ENCODE measurements around the gene MT1G.

The MT1G gene

GRCh38 chr16:56651586-56651985 is 16.3 kb downstream of the MT1G start, which contains the start of gene MT1B:
Gene MT1B, plus strand, starts transcription at chr16:56651886. Its CDS starts 68 bp downstream, at chr16:56651954.
- no peaks in the 10 kb centered on the region for H3K9me3 Mint-ChIP-seq
- no peaks in the 10 kb centered on the region for H3K4me1 Mint-ChIP-seq
- TF ChIP-seq CTCF (IDR thresholded peaks at IDR 0.05) = no peak
- no peak within 1 kb of the TSS for H3K27ac Mint-ChIP-seq
- DNase-seq = no peak
- H3K27me3 Mint-ChIP-seq (ENCODE audit: low read depth, poor library complexity) = peaks cover 100% of the 10 kb centered on the region
- no peaks in the 10 kb centered on the region for H3K36me3 Mint-ChIP-seq (ENCODE audit: low read depth)
- H3K4me3 Mint-ChIP-seq = no peak within 1 kb of the TSS

- Mint-ChIP-seq H3K36me3 (ENCODE audit: low read depth) (no peaks in the 10 kb centered on the region), H3K4me3 (no peak overlapping the region), H3K4me1 (no peaks in the 10 kb centered on the region), H3K27me3 (ENCODE audit: low read depth, poor library complexity) (peaks cover 100% of the 10 kb centered on the region), H3K9me3 (no peaks in the 10 kb centered on the region), H3K27ac (no peak overlapping the region)
- no peak for TF ChIP-seq CTCF (IDR thresholded peaks at IDR 0.05)
- no peak for DNase-seq
Measured at GRCh38 chr16:56649820-56650219, 18.0 kb downstream of the MT1G start.

- DNase-seq = no peak
- Mint-ChIP-seq H3K4me3 (no peak overlapping the region), H3K4me1 (no peaks in the 10 kb centered on the region), H3K27ac (no peak overlapping the region), H3K27me3 (ENCODE audit: low read depth, poor library complexity) (peaks cover 100% of the 10 kb centered on the region), H3K36me3 (ENCODE audit: low read depth) (no peaks in the 10 kb centered on the region), H3K9me3 (no peaks in the 10 kb centered on the region)
- TF ChIP-seq CTCF (IDR thresholded peaks at IDR 0.05) = no peak
Measured at GRCh38 chr16:56649271-56649670, 18.6 kb downstream of the MT1G start.

- H3K27ac Mint-ChIP-seq = no peak overlapping the region
- no peaks in the 10 kb centered on the region for H3K9me3 Mint-ChIP-seq
- no peak overlapping the region for H3K4me3 Mint-ChIP-seq
- H3K4me1 Mint-ChIP-seq = peaks cover 6% of the 10 kb centered on the region
- no peak for TF ChIP-seq CTCF (IDR thresholded peaks at IDR 0.05)
- peaks cover 100% of the 10 kb centered on the region for H3K27me3 Mint-ChIP-seq (ENCODE audit: low read depth, poor library complexity)
- no peaks in the 10 kb centered on the region for H3K36me3 Mint-ChIP-seq (ENCODE audit: low read depth)
- peak; percentile 39 for DNase-seq
Measured at GRCh38 chr16:56647641-56648431, 20.0 kb downstream of the MT1G start.

GRCh38 chr16:56645838-56646237 is 22.0 kb downstream of the MT1G start:
- no peaks in the 10 kb centered on the region for H3K36me3 Mint-ChIP-seq (ENCODE audit: low read depth)
- H3K4me3 Mint-ChIP-seq = no peak overlapping the region
- no peak for TF ChIP-seq CTCF (IDR thresholded peaks at IDR 0.05)
- no peaks in the 10 kb centered on the region for H3K9me3 Mint-ChIP-seq
- peaks cover 8% of the 10 kb centered on the region for H3K4me1 Mint-ChIP-seq
- H3K27me3 Mint-ChIP-seq (ENCODE audit: low read depth, poor library complexity) = peaks cover 100% of the 10 kb centered on the region
- no peak overlapping the region for H3K27ac Mint-ChIP-seq
- no peak for DNase-seq

GRCh38 chr16:56645311-56645710 is 22.6 kb downstream of the MT1G start:
- Mint-ChIP-seq H3K27me3 (ENCODE audit: low read depth, poor library complexity) (peaks cover 100% of the 10 kb centered on the region), H3K4me1 (peaks cover 13% of the 10 kb centered on the region), H3K9me3 (no peaks in the 10 kb centered on the region), H3K36me3 (ENCODE audit: low read depth) (no peaks in the 10 kb centered on the region), H3K27ac (no peak overlapping the region), H3K4me3 (no peak overlapping the region)
- no peak for DNase-seq
- no peak for TF ChIP-seq CTCF (IDR thresholded peaks at IDR 0.05)

Data from nephron progenitor cell (in vitro differentiated cells).